H9 (cell line): ENCODE results near the gene NRM. TPM values are rescaled to one million over a fixed set of nuclear protein-coding genes. Genes with fewer than 3 reads are reported as not detected.
A peak's percentile ranks its signal among the peaks of the same experiment; 100 is the strongest.

Experiments used
- DNase-seq: peaks from one replicate; pipeline ENCODE4 v3.0.0-alpha.2; 2017
- H2AFZ ChIP-seq: one replicate; pipeline ENCODE4 v1.6.1; 2013; ENCODE audit warnings: mild to moderate bottlenecking, low read length, control low read depth, moderate library complexity
- H2AK5ac ChIP-seq: 2 replicates; pipeline ENCODE4 v1.6.1; 2013; ENCODE audit warnings: low read length, control low read depth, mixed read lengths; ENCODE audit not compliant: insufficient read length
- H2BK120ac ChIP-seq: one replicate; pipeline ENCODE4 v1.6.1; 2013; ENCODE audit warnings: low read depth, mild to moderate bottlenecking, low read length, control low read depth, inconsistent platforms; ENCODE audit not compliant: poor library complexity, severe bottlenecking
- H2BK12ac ChIP-seq: 2 replicates; pipeline ENCODE4 v1.6.1; 2013; ENCODE audit warnings: low read length, control low read depth, mixed read lengths, low read depth; ENCODE audit not compliant: insufficient read length
- H2BK15ac ChIP-seq: 2 replicates; pipeline ENCODE4 v1.6.1; 2013; ENCODE audit warnings: low read depth, low read length, control low read depth
- H2BK20ac ChIP-seq: one replicate; pipeline ENCODE4 v1.6.1; 2013; ENCODE audit warnings: low read depth, mild to moderate bottlenecking, low read length, control low read depth, inconsistent platforms; ENCODE audit not compliant: poor library complexity, severe bottlenecking
- H2BK5ac ChIP-seq: 2 replicates; pipeline ENCODE4 v1.6.1; 2013; ENCODE audit warnings: low read length, control low read depth, mixed read lengths; ENCODE audit not compliant: insufficient read length
- H3K14ac ChIP-seq: 2 replicates; pipeline ENCODE4 v1.6.1; 2013; ENCODE audit warnings: low read length, control low read depth; ENCODE audit not compliant: insufficient read depth
- H3K18ac ChIP-seq: 2 replicates; pipeline ENCODE4 v1.6.1; 2013; ENCODE audit warnings: low read depth, mild to moderate bottlenecking, mixed read lengths, low read length, control low read depth; ENCODE audit not compliant: insufficient read length
- H3K23ac ChIP-seq: 2 replicates; pipeline ENCODE4 v1.6.1; 2013; ENCODE audit warnings: low read length, control low read depth, mixed read lengths, low read depth; ENCODE audit not compliant: insufficient read length
- H3K23me2 ChIP-seq: 2 replicates; pipeline ENCODE4 v1.6.1; 2013; ENCODE audit warnings: low read depth, mild to moderate bottlenecking, mixed read lengths, low read length, control low read depth; ENCODE audit not compliant: insufficient read length, poor library complexity, severe bottlenecking
- H3K27ac ChIP-seq: 2 replicates; pipeline ENCODE4 v1.5.1; 2013; ENCODE audit warnings: low read length, control low read depth, mixed read lengths, low read depth; ENCODE audit not compliant: insufficient read length
- H3K27me3 ChIP-seq: 2 replicates; pipeline ENCODE4 v1.6.1; 2013; ENCODE audit warnings: low read length, control low read depth, inconsistent platforms; ENCODE audit not compliant: insufficient read depth
- H3K4ac ChIP-seq: 2 replicates; pipeline ENCODE4 v1.6.1; 2013; ENCODE audit warnings: low read depth, mild to moderate bottlenecking, control low read depth, inconsistent platforms, low read length, moderate library complexity
- H3K4me1 ChIP-seq: 2 replicates; pipeline ENCODE4 v1.6.1; 2013; ENCODE audit warnings: low read length, control low read depth, inconsistent platforms; ENCODE audit not compliant: insufficient read depth
- H3K4me2 ChIP-seq: 2 replicates; pipeline ENCODE4 v1.6.1; 2013; ENCODE audit warnings: low read length, control low read depth, mixed read lengths; ENCODE audit not compliant: insufficient read length, insufficient read depth
- H3K56ac ChIP-seq: 2 replicates; pipeline ENCODE4 v1.6.1; 2013; ENCODE audit warnings: low read depth, mild to moderate bottlenecking, mixed read lengths, low read length, control low read depth; ENCODE audit not compliant: insufficient read length
- H3K79me1 ChIP-seq: 2 replicates; pipeline ENCODE4 v1.6.1; 2013; ENCODE audit warnings: low read depth, mild to moderate bottlenecking, moderate library complexity, low read length, control low read depth, inconsistent platforms; ENCODE audit not compliant: insufficient read depth, poor library complexity, severe bottlenecking
- H3K79me2 ChIP-seq: 2 replicates; pipeline ENCODE4 v1.6.1; 2013; ENCODE audit warnings: low read length, control low read depth, inconsistent platforms; ENCODE audit not compliant: insufficient read depth
- H3K9ac ChIP-seq: 2 replicates; pipeline ENCODE4 v1.6.1; 2013; ENCODE audit warnings: low read length, control low read depth, mixed read lengths; ENCODE audit not compliant: insufficient read length; ENCODE audit errors: extremely low read depth
- H3K9me3 ChIP-seq: one replicate; pipeline ENCODE4 v1.6.1; 2013; ENCODE audit warnings: low read depth, low read length, inconsistent platforms; ENCODE audit not compliant: control insufficient read depth
- H3T11ph ChIP-seq: one replicate; pipeline ENCODE4 v1.6.1; 2013; ENCODE audit warnings: mild to moderate bottlenecking, low read length, control low read depth, inconsistent platforms
- H4K20me1 ChIP-seq: one replicate; pipeline ENCODE4 v1.6.1; 2013; ENCODE audit not compliant: control insufficient read depth, insufficient read length, insufficient read depth
- H4K5ac ChIP-seq: 2 replicates; pipeline ENCODE4 v1.6.1; 2013; ENCODE audit warnings: low read depth, mild to moderate bottlenecking, mixed read lengths, low read length, control low read depth; ENCODE audit not compliant: insufficient read length
- H4K8ac ChIP-seq: replicated peaks from 2 replicates; pipeline ENCODE4 v1.6.1; 2013; ENCODE audit warnings: low read length, control low read depth, mixed read lengths, low read depth; ENCODE audit not compliant: insufficient read length
- H4K91ac ChIP-seq: 2 replicates; pipeline ENCODE4 v1.6.1; 2013; ENCODE audit warnings: low read depth, mild to moderate bottlenecking, moderate library complexity, mixed read lengths, low read length, control low read depth; ENCODE audit not compliant: insufficient read length
- H3K27ac Mint-ChIP-seq, 3 experiments: 2 replicates in 2 of 3; 3 replicates in 1 of 3; pipeline ENCODE4 v1.8.0; 2020 to 2021; ENCODE audit warnings: mixed read lengths in 3 of 3, mild to moderate bottlenecking in 1 of 3, moderate library complexity in 1 of 3
- H3K27me3 Mint-ChIP-seq: 2 replicates; pipeline ENCODE4 v1.8.0; 2021; ENCODE audit warnings: low read depth, mild to moderate bottlenecking, moderate library complexity, mixed read lengths
- H3K36me3 Mint-ChIP-seq, 3 experiments: 2 replicates in 2 of 3; 3 replicates in 1 of 3; pipeline ENCODE4 v1.8.0; 2020 to 2021; ENCODE audit warnings: low read depth in 3 of 3, mixed read lengths in 3 of 3; ENCODE audit not compliant: insufficient read depth in 1 of 3
- H3K4me1 Mint-ChIP-seq, 2 experiments: 2 replicates each; pipeline ENCODE4 v1.8.0; 2020; ENCODE audit warnings: mixed read lengths in 2 of 2
- H3K4me3 Mint-ChIP-seq, 2 experiments: 2 replicates in 1 of 2; 3 replicates in 1 of 2; pipeline ENCODE4 v1.8.0; 2020 to 2021; ENCODE audit warnings: mild to moderate bottlenecking in 2 of 2, mixed read lengths in 2 of 2, moderate library complexity in 1 of 2
- H3K9me3 Mint-ChIP-seq, 2 experiments: 2 replicates in 1 of 2; 3 replicates in 1 of 2; pipeline ENCODE4 v1.8.0; 2020; ENCODE audit warnings: mild to moderate bottlenecking in 2 of 2, mixed read lengths in 2 of 2, moderate library complexity in 1 of 2
- CTCF ChIP-seq: fragments of 200-600 bp; sonication (generic); conservative IDR thresholded peaks from 3 replicates; pipeline ENCODE4 v1.8.0; 2021; ENCODE audit warnings: antibody characterized with exemption, mild to moderate bottlenecking
- WGBS: extraction: QIAGEN DNeasy Blood & Tissue Kit; methylation state at CpG from one replicate; pipeline ENCODE4 v1.1.7; 2013; ENCODE audit warnings: missing lambda C conversion rate, low lambda C conversion rate, mixed read lengths; ENCODE audit not compliant: insufficient read length; ENCODE audit errors: extremely low coverage; 5-methylcytosine and 5-hydroxymethylcytosine counted together
- total RNA-seq: library from RNA; stranded (reverse); gene quantifications from 2 replicates; pipeline ENCODE4 v1.2.1, GENCODE V29; 2021

The NRM gene
- total RNA-seq, 1 experiment from 2014 or later: 36.5 TPM

DNA sequence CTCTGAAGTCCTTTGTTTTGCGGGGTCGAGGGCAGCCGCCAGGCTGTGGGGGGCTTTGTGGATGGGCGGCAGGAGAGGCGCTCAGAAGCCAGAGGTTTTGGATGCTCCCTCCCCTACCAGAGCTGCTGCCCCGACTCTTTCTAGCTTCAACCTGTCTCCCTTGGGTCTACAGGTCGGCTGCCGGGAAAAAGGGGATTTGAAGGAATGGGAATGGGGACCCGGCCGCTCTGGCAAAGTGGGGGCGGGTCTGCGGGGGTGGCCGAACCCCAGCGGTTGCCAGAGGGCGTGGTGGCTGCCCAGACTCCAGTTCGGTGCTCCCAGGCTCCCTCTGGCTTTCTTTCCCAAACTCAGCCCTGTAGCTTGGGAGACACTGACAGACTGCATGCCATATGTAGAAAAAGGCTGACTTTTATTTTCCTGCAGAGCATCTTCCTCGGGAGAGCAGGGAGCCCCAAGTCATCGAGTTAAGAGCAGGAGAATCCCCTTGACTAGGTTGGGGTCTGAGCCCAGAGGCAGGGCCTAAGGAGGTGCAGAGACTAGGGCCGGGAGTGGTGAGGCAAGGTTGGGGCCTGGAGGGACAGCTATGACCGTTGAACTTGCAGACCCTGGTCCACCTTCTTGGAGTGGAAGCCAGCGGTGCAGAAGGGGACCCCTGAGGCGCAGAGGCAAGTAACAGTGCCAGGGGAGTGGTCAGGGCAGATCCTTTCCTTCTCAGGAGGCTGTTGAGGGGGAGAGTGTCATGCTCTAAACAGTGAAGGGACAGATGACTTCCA is 2.9 kb downstream of the NRM start:
- Histone ChIP-seq H2AFZ (no peak overlapping the region), H3K4me1 (peaks cover 9% of the 10 kb centered on the region; the same call in 1 of the 2 replicates)
- no CpG with 5 or more reads among the region's 22 CpGs for WGBS

More for the DNA sequence above, 2.9 kb downstream of the NRM start:
- Mint-ChIP-seq H3K36me3 (peaks cover 4 to 22% (median 15%) of the 10 kb centered on the region in 3 experiments; a peak in 5 of 7 replicates), H3K4me1 (peaks cover 62 to 68% of the 10 kb centered on the region in 2 experiments), H3K27ac (peak overlapping the region; percentile 70 to 91 (median 80); a peak in 5 of 7 replicates), H3K27me3 (peaks cover 3% of the 10 kb centered on the region; the same call in 1 of the 2 replicates), H3K9me3 (no peaks in the 10 kb centered on the region), H3K4me3 (peak overlapping the region; percentile 86 to 88)
- no peak overlapping the region for H3K56ac ChIP-seq
- H3K27ac ChIP-seq: no peak overlapping the region
- H3T11ph ChIP-seq: no peak overlapping the region
- no peak overlapping the region for H4K8ac ChIP-seq
- H3K27me3 ChIP-seq: no peaks in the 10 kb centered on the region
- H3K9me3 ChIP-seq: no peaks in the 10 kb centered on the region
- peaks cover 33% of the 10 kb centered on the region for H3K23me2 ChIP-seq
- H3K18ac ChIP-seq: no peak overlapping the region
- H3K23ac ChIP-seq: no peak overlapping the region
- peak overlapping the region; percentile 35 for H3K9ac ChIP-seq
- peaks cover 2% of the 10 kb centered on the region; the same call in 1 of the 2 replicates for H3K79me2 ChIP-seq
- no peaks in the 10 kb centered on the region for H3K79me1 ChIP-seq
- DNase-seq: peak; percentile 53
- no peak overlapping the region for H2BK5ac ChIP-seq
- H2BK20ac ChIP-seq: no peak overlapping the region
- no peaks in the 10 kb centered on the region for H4K20me1 ChIP-seq
- H4K5ac ChIP-seq: no peak overlapping the region
- H3K4me2 ChIP-seq: peak overlapping the region; percentile 74
- no peak overlapping the region for H3K4ac ChIP-seq
- H3K14ac ChIP-seq: no peak overlapping the region
- no peak overlapping the region for H2BK120ac ChIP-seq
- H2AK5ac ChIP-seq: no peak overlapping the region
- H2BK12ac ChIP-seq: no peak overlapping the region
- TF ChIP-seq CTCF: peak; percentile 10; the same call in 1 of the 3 replicates
- H2BK15ac ChIP-seq: no peak overlapping the region
- H4K91ac ChIP-seq: no peak overlapping the region
